ENCODE data around the gene GCH1.

GCH1 gene

DNA sequence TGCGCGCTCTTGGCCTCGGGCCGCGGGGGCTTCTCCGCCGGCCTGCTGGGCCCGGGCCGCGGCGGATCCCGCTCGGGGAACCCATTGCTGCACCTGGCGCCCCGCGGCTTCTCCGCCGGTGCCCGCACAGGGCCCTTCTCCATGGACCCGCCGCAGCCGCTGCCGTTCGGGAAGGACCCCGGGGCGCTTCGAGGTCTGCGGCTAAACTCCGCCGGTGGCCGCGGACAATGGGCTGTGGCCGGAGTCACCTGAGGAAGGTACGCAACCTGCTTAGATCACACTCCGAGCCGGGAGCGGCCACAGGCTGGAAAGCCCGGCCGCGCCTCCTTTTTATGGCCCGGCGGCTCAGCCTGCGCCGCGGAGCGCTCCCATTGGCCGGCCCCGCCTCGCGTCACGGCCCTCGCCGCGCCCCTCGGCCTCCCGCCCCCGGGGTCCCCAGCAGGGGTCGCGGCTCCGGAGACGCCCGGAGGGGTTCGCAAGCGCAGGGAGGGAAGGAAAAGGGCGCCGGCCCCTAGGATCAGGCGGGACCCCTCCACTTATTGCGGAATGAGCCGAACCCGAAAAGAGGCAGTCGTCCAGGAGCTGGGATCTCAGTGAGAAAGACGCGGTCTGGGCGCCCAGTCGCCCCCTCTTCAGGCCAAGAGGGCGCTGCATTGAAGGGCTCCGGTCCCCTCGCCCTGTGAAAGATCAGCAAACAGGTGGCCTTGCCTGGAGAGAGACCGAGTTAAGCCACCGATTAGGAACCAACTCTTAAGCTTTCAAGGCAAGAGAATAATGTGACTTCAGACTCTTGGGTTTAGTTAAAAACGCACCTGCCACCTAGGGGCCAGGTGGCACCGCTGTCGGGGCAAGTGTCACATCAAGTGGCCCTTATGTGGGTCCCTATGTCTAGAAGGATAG is at the start of gene GCH1:
Gene GCH1, minus strand, starts transcription at position 306 of the 900 bp plus-strand sequence. Its CDS starts 163 bp downstream, at position 143.
- H3K9me3 ChIP-seq (ENCODE audit: low read length): no peaks in the 10 kb centered on the region
- no peaks in the 10 kb centered on the region for H3K9me2 ChIP-seq (ENCODE audit: low read depth, low read length)
- H3K4me2 ChIP-seq (ENCODE audit: low read length): peak within 1 kb of the TSS; percentile 82
- H4K20me1 ChIP-seq (ENCODE audit: insufficient read depth, low read length): no peaks in the 10 kb centered on the region
- peak within 1 kb of the TSS; percentile 89 for H3K4me3 ChIP-seq (ENCODE audit: low read depth, low read length, poor library complexity, severe bottlenecking)
- no peaks in the 10 kb centered on the region for H3K79me2 ChIP-seq (ENCODE audit: insufficient read depth, low read length)
- TF ChIP-seq CTCF (IDR thresholded peaks at IDR 0.05; ENCODE audit: low read length) (peak; percentile 89), EZH2 (IDR thresholded peaks at IDR 0.05; ENCODE audit: borderline replicate concordance, low read length) (no peak)
- H3K4me1 ChIP-seq (ENCODE audit: insufficient read depth, low read length, severe bottlenecking): peaks cover 13% of the 10 kb centered on the region
- H3K27ac ChIP-seq (ENCODE audit: low read depth, low read length, poor library complexity, severe bottlenecking): peak within 1 kb of the TSS; percentile 27
- no peaks in the 10 kb centered on the region for H3K36me3 ChIP-seq (ENCODE audit: insufficient read depth, low read length)
- H3K9ac ChIP-seq (ENCODE audit: low read length): peak within 1 kb of the TSS; percentile 73
- H3F3A ChIP-seq (ENCODE audit: insufficient read depth, low read length): no peaks in the 10 kb centered on the region
- H3K27me3 ChIP-seq (ENCODE audit: insufficient read depth, low read length): no peaks in the 10 kb centered on the region
- peak within 1 kb of the TSS; percentile 31; the same call in 1 of the 2 replicates for H2AFZ ChIP-seq (ENCODE audit: low read length)

DNA sequence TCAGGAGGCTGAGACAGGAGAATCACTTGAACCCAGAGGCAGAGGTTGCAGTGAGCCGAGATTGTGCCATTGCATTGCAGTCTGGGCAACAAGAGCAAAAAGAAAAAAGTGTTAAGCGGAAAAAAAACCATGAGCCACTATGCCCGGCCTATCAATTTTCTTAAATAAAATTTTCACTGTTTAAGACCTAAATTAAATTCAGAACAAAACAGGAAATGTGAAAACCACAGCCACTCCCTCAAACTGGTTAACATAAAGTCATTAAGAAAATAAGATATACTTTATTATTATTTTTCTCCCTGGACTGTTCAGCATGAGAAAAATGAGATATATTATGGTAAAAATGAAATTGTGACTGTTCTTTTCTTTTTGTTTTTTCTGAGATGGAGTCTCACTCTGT is 44.6 kb upstream of the GCH1 start:
- H3K36me3 ChIP-seq (ENCODE audit: insufficient read depth, low read length): peaks cover 51% of the 10 kb centered on the region
- no peaks in the 10 kb centered on the region for H3K79me2 ChIP-seq (ENCODE audit: insufficient read depth, low read length)
- no peaks in the 10 kb centered on the region for H3K9me2 ChIP-seq (ENCODE audit: low read depth, low read length)
- H3K9ac ChIP-seq (ENCODE audit: low read length): no peak overlapping the region
- no peaks in the 10 kb centered on the region for H3K4me1 ChIP-seq (ENCODE audit: insufficient read depth, low read length, severe bottlenecking)
- no peak overlapping the region for H3K27ac ChIP-seq (ENCODE audit: low read depth, low read length, poor library complexity, severe bottlenecking)
- H3K4me3 ChIP-seq (ENCODE audit: low read depth, low read length, poor library complexity, severe bottlenecking): no peak overlapping the region
- no peaks in the 10 kb centered on the region for H3K27me3 ChIP-seq (ENCODE audit: insufficient read depth, low read length)
- no peaks in the 10 kb centered on the region for H3F3A ChIP-seq (ENCODE audit: insufficient read depth, low read length)
- no peak overlapping the region for H3K4me2 ChIP-seq (ENCODE audit: low read length)
- no peaks in the 10 kb centered on the region for H3K9me3 ChIP-seq (ENCODE audit: low read length)
- TF ChIP-seq EZH2 (IDR thresholded peaks at IDR 0.05; ENCODE audit: borderline replicate concordance, low read length): no peak
- no peak for TF ChIP-seq CTCF (IDR thresholded peaks at IDR 0.05; ENCODE audit: low read length)
- H2AFZ ChIP-seq (ENCODE audit: low read length): no peak overlapping the region
- H4K20me1 ChIP-seq (ENCODE audit: insufficient read depth, low read length): no peaks in the 10 kb centered on the region

GRCh38 chr14:54946500-54946899 is 43.9 kb upstream of the GCH1 start:
- H3K79me2 ChIP-seq (ENCODE audit: insufficient read depth, low read length): no peaks in the 10 kb centered on the region
- H3K4me2 ChIP-seq (ENCODE audit: low read length): no peak overlapping the region
- no peaks in the 10 kb centered on the region for H4K20me1 ChIP-seq (ENCODE audit: insufficient read depth, low read length)
- TF ChIP-seq CTCF (IDR thresholded peaks at IDR 0.05; ENCODE audit: low read length): no peak
- TF ChIP-seq EZH2 (IDR thresholded peaks at IDR 0.05; ENCODE audit: borderline replicate concordance, low read length): no peak
- H3K9me2 ChIP-seq (ENCODE audit: low read depth, low read length): no peaks in the 10 kb centered on the region
- no peak overlapping the region for H3K4me3 ChIP-seq (ENCODE audit: low read depth, low read length, poor library complexity, severe bottlenecking)
- no peak overlapping the region for H3K9ac ChIP-seq (ENCODE audit: low read length)
- H3F3A ChIP-seq (ENCODE audit: insufficient read depth, low read length): no peaks in the 10 kb centered on the region
- no peak overlapping the region for H3K27ac ChIP-seq (ENCODE audit: low read depth, low read length, poor library complexity, severe bottlenecking)
- H2AFZ ChIP-seq (ENCODE audit: low read length): no peak overlapping the region
- H3K36me3 ChIP-seq (ENCODE audit: insufficient read depth, low read length): peaks cover 52% of the 10 kb centered on the region
- H3K27me3 ChIP-seq (ENCODE audit: insufficient read depth, low read length): no peaks in the 10 kb centered on the region
- no peaks in the 10 kb centered on the region for H3K9me3 ChIP-seq (ENCODE audit: low read length)
- H3K4me1 ChIP-seq (ENCODE audit: insufficient read depth, low read length, severe bottlenecking): no peaks in the 10 kb centered on the region
